ENCODE results near the gene MRPS14.
"Not testable (repeated sequence)": the region's sequence is repeated elsewhere in the genome, so short reads cannot be mapped to it uniquely, and the experiment has no call there.

The MRPS14 gene

DNA sequence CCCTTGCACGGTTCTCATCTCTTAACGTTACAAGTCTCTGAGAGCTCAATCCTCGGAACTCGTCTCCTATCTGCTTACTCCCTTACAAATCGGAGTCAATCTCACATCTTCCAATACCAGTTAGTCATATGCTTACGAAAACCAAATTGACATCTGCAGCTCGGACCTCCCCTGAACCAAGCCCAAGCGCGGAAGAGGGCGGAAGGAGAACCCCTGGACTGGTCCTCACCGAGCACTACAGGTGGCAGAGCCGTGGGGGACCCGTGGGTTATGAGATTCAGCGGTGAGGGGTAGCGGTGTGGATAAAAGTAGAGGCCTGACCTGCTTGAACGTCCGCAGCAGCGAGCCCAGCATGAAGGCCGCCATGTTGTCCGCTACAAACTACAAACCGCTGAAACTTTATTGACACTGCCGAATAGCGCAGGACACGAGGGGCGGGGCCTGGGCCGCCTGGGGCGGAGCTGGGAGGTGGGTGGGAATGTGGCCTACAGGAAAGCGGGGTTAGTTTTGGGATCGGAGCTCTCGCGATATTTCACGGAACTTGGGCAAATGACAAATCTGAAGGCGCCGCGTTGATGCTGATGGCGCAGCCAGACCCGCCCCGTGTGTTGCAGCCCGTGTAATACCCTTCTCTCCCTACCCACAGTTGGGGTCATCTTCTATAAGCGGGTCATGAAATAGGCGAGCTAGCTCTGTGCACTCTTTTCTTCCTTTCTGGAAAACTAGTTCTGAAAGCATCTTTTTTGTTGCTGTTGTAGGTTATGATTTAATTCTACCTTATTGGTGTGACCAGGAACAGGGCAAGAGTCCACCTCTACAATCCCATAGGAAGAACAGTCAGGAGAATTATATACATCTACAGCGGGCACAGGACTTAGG is at the start of gene MRPS14:
MRPS14 (minus strand) TSS at position 383 of the 879 bp plus-strand sequence; CDS start at position 366, 17 bp downstream.
- DNase-seq: peak; percentile 99

DNA sequence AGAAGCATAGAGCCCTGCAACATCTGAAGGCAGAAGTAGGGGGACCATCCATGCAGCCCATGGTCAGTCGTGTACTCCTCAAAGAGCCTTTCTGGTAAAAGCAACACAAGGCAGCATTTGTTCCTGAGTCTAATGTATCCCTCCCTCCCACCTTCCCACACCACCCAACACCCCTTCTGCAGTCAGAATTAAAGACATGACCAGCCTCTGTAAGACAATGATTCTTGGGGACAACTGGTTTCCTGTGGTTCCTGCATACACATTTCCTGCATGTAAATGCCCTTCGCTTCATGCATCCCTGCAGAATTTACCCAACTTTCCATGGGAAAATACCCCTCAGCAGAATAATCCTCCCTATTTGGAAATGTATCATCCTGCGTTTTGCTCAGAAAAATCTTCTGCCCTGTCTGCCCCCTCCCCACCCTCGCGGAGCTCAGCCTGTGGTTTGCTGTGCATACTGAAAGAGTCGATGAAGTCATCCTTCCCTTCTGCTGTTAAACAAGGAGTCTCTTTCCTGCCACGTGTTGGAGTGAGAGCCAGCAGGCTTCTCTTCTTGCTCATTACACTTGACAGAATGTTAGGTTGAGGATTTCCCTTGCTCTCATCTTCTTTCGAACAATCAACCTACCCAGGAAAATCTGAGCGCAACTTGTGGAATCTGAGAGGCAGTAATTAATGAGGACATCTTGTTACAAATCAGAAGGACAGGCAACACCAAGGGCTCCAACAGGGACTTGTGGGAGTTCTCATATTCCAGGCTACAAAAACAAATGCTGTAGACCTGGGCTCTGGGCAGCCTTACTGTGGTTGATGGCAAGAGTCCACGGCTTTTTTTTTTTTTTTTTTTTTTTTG is 49.1 kb upstream of the MRPS14 start:
- no peak for DNase-seq

DNA sequence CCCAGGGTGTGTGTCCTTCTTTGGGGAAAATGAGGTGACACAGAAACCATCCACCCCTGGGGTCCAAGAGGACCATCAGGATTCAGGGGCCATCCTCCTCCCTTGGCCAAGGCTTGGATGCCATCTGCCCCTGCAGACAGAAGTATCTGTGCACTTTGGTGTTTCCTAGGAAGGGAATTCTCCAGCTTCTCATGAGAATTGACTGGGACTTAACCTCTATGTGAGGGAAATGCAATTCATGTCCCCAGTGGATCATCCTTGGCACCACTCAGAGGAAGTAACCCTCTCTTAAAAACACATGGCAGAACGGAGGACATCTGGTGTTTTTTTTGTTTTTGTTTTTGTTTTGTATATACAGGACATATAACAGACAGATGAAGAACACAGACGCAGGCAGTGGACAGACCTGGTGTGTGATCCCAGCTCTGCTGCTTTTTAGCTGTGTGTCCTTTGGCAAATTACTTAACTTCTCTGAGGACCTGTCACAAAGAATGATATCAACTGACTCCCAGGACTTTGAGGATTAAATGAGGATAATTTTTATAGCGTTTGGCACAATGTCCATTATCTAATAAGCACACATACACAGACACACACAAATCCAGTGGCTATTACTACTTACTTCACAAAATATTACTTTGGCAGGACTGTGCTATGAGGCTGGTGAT is 48.2 kb upstream of the MRPS14 start:
- no peak for DNase-seq

DNA sequence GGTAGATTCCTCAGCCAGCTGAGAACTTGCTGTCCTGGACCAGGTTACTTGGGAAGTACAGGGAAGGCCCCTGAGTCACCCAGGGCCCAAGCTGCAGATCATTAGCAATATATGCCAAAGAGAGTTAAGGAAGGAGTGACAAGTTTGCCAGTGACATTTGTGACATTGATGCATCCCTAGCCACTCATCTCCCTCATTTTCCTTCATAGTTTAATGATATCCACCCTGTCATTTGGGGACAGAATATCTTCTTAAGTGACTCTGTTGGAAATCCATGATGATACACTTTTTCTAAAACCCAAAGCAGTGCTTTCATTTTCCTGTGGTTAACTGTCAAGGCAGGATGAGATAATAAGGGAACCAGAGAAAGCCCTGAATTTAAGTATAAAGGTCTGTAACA is 47.6 kb upstream of the MRPS14 start:
- no peak for DNase-seq

DNA sequence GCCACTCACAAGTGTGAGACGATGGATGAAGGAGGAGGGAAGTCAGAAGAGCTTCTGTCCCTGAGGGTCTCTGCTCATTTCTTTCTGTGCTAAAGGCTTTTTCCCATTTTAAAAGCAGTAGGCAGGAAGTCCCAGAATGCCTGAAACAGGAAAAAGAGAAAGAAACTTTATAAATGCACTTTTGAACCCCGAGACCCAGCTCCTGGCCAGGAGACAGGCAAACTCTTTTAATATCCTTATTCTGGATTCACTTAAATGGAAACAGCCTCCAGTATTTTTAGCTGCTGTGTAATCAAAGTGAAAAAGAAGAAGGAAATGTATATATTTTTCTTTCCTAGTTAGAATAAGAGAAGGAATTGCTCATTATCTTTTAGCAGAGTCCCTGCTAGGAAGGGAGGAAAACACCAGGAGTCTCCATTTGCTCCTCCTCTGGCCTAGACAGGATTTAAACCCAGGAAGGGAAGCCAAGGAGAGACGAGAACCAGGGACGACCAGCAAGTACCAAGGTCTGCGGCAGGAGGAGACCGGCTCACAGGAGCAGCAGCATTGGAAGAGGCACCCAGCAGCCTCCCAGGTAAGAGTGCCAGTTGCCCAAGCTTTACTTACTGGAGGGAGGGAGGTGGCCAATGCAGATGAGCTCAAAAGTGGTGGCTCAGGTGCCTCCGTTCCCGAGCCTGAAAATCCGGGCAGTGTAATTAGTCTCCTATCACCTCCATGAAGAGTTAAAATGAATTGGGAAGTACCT is 44.3 kb upstream of the MRPS14 start, which contains the start of gene TNN:
TNN (plus strand) TSS at position 472 of the 745 bp plus-strand sequence. CDS start 9,586 bp downstream, outside the sequence.
- no peak for DNase-seq

DNA sequence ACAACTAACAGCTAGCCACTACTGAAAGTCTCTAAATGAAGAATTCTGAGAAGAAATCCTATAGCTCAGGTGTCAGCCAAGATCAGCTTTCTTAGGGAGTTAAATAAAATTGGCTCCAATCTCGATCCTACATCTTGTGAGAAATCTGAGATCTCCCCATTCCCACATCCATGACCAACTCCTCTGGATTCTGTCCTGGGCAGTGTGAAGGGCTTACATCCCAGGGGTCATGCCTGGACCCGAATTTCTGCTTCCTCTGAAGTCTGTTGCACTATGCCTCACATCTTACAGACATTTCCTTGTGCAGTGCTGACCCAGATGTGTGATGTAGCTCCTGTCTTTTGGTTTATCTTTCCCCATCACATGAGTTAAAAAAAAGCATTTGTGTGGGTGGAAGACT is 39.6 kb upstream of the MRPS14 start:
- DNase-seq: no peak

DNA sequence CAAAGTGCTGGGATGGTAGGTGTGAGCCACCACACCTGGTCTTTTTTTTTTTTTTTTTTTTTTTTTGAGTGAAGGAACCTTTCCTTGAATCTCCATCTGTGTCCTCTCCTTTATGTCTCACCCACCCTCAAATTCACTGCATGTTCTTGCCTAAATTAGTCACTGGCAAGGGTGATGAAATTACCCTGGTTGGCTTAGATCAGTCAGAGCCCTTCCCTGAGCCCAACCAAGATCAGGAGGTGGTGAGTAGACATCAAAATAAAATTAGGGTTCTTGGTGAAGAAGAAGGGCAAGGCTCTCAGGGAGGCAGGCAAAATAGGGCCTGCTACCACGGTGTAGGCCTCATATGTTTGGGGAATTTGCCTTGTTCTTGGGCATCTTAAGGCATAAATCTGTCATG is 39.1 kb upstream of the MRPS14 start:
- no peak for DNase-seq

DNA sequence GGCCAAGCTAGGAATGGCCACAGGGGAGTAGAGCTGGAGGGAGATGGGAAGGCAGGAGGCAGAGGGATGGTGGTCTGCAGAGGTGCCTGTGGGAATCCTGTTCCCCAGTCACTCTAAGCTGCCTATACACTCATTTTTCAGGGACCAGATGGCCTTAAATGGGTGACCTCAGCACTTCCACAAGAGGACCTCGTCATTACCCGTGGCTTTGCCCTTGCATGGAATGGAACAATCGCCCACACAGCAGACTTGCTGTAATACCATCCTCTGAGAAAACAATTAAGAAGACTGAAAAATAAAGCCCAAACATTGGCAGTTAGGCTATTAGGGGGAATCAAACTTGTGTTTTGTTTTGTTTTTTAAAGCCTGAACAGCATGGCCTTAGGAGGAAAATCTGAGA is 31.5 kb upstream of the MRPS14 start:
- no peak for DNase-seq

DNA sequence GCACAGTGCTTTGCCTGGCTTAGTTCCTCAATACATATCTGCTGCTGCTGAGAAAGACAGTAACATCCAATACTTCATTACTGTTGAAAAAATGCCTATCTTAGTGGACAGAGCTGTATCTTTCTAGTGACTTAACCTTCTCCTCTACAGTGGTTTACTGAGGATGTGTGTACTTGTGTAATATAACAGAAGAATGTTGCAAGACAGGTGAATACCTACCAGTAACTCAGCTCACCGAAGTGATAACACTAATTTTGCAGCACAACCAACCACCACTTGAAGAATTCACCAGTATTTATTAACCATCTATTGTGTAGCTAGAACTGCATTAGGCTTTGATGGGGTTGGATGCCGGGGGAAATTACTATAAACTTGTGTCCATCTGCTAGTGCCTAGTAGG is 27.8 kb upstream of the MRPS14 start:
- no peak for DNase-seq

DNA sequence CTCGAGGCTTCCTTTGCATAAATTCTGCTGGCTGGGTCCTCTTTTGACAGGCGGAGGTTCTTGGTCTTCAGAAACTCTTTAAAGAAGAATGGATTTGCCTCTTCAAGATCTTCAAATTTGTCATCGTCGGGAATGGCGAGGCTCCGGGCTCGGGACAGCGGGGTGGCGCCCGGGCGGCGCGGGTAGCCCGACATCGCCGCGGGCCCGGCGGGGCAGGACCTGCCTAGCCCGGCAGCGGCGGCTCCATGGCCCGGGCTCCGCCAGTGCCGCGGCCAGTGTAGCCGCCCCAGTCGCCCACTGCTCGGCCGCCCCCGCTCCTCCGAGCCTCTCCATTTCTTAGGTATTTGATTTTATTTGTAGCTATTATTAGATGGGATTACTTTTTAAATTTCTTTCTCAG is 22.3 kb upstream of the MRPS14 start:
- no peak for DNase-seq

DNA sequence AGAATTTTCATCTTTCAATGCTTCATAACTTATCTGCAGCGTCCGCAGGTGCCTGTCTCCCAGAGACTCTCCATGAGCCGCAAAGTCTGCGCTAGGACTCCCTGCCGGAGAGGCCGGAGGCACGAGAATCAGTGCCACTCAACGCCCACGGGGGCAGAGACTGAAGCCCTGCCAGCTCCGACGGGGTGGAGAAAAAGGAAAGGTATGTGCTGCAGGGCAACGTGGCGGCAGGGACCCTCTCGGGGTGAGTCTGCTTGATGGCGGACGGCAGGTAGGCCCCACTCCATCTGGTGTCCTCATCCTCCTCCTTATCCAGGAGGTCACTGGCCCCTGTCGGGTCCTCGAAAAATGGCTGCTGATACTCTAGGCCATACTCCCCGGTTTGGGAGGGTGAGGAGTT is 21.9 kb upstream of the MRPS14 start:
- DNase-seq: no peak

DNA sequence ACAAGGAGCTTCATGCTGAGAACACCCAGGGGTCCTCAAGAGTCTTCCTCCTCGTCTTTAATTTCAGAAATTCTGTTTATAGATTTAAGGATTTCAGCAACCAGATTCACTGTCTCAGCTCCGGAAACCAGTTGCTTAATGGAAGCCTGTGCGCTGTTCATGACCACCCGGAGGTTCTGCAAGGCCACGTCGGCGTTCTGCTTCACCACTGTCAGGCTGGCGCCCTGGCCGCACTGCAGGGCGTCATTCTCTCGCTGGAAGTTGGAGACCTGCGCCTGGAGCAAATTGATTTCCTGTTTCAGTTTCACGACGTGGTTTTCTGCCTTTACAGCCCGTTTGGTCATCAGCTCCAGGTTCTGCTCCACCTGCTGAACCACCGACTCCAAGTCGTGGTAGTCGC is 21.4 kb upstream of the MRPS14 start:
- DNase-seq: not testable (repeated sequence)

DNA sequence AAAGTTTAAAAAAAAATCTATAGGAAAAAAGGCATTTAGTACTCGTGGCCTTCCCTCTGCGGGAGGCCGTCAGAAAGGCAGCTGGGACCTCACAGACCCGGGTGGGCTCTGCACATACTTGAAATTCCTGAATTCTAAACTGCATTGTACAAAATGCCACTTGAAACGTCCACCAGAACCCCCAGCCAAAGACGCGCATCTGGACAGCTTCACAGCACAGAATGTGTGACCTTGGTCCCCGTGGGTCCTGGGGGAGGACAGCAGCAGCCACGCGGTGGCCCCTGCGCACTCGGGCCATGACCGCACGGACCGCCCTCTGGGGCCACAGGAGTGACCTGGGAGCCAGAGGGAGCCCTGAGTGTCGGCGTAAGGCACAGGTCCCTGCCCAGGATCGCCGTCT is 20.6 kb upstream of the MRPS14 start:
- no peak for DNase-seq

DNA sequence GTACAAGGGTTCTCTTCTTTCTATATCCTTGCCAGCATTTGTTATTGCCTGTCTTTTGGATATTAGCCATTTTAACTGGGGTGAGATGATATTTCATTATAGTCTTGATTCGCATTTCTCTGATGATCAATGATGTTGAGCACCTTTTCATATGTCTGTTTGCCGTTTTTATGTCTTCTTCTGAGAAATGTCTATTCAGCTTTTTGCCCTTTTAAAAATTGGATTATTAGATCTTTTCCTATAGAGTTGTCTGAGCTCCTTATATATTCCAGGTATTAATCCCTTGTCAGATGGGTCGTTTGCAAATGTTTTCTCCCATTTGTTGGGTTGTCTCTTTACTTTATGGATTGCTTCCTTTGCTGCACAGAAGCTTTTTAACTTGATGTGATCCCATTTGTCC is 19.4 kb upstream of the MRPS14 start:
- no peak for DNase-seq

DNA sequence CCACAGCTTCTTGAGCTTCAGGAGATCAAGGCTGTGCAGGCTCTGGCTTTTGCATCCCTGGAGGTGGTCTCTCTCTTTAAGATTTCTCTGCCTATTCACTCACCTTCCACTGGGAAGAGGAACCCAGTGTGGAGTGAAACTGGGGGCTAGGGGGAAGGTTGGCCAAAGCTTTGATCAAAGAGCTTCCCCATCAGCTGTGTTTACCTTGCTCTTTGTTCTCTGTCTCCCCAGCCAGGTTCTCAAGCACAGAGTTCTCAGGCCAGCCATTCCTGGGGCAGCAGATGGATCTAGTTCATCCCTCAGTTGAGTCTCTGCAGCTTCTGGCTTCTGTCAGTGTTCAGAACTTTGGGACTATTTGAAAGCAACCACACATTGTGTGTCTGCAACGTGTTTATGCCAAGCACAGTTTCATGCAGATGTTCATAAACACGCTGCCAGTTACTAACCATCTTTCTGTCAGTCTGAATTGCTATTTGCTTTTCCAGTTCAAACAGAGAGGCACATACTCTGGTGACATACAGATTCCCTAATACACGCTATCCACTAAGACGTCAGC is 17.2 kb upstream of the MRPS14 start:
- DNase-seq: no peak

DNA sequence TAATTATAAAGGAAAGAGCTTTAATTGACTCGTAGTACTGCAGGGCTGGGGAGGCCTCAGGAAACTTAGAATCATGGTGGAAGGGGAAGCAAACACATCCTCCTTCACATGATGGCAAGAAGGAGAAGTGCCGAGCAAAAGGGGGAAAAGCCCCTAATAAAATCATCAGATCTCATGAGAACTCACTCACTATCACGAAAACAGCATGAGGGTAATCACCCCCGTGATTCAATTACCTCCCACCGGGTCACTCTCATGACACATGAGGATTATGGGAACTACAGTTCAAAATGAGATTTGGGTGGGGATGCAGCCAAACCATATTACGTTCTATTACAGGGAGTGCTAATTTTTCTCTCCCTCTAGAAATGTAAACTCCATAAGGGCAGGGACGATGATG is 14.2 kb upstream of the MRPS14 start:
- no peak for DNase-seq

DNA sequence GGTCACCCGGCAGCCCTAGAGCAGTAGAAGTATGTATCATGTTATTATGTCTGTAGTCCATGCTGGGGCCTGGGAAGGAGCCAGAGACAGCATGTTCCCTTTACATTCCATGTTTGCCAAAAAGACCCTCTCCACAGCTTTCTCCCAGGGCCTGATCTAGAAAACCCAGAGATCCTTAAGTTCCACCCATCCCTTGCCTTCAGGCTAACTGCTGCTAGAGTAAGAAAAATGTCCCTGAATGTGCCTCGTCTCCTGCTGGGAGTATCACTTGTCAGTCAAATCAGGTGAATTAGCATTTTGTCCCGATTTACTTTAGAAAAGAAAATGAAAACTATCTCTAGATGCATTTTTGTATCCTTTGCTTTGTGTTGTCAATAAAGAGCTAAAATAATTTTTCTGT is 13.3 kb upstream of the MRPS14 start:
- no peak for DNase-seq

DNA sequence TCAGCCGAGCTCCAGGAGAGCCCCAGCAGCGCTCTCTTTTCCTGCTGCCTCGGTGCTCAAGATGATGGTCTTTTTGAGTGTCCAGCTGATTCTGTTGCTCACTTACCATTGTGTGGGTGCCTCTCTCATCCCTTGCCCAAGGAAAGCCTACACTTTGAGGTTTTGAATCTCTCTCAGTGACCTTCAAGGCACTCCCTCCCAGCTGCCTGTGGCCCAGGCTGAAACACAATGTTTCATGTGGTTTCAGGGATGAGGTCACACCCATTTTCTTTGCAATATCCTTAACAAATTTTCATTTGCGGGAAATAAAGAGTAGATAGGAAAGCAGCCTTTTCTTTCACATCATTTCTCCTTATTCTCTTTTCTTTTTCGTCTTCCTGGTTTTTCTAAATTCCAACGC is 12.6 kb upstream of the MRPS14 start:
- DNase-seq: no peak

DNA sequence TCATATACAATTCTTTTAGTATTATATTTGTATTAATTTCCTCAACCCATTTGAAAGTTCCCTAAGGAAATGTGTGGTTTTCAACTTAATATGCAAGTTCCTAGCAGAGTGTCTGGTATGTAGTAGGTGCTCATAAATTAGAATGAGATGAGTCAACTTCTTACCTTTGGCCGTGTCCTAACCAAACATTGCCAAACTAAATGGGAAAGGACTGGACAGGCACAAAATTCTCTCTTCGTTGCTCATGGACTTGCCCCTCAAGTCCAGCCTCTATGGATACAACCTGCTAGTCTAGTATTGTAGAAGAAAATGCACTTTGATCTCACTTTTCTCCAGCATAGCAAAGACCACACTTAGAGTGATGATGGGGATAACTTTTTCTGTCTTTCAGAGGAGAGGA is 11.6 kb upstream of the MRPS14 start:
- DNase-seq: no peak

DNA sequence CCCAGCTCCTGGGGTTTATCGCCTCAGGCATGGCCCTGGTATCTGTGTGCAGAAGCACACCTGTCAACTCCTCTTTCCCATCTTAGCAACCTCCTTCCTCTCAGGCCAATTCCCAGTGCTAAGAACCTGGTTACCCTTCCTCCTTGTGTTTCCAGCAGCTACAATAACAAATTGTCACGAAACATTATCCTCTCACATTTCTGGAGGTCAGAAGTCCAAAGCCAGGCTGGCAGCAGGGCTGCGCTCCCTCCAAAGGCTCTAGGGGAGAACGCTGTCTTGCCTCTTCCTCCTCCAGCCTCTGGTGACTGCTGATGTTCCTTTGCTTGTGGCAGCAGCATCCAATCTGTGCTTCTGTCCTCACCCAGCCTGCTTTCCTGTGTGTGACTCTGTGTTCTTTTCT is 10.7 kb upstream of the MRPS14 start:
- no peak for DNase-seq

DNA sequence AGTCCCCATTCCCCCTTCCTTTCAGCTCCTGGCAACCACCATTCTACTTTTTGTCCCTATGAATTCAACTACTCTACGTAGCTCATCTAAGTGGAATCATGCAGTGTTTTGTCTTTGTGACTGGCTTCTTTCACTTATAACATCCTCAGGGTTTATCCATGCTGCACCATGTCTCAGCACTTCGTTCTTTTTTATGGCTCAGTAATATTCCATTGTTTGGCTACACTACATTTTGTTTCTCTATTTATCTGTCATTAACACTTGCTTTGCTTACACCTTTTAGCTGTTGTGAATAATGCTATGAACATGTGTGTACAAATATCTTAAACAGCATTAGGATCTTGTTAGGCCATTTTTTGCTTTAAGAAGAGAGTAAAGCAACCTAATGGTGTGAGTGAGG is 1.5 kb upstream of the MRPS14 start:
- DNase-seq: no peak

DNA sequence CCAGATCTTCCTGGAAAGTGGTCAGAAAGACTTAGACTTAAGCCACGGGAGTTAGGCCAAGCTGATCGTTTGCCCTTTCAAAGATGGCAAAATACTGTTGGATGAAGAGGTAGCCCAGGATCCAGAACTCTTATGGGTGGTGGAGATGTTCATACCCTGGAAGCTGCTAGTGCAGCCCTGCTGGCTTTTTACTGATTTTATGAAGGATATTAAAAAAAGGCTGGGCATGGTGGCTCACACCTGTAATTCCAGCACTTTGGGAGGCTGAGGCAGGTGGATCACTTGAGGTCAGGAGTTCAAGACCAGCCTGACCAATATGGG is 657 bp upstream of the MRPS14 start:
- DNase-seq: not testable (repeated sequence)

DNA sequence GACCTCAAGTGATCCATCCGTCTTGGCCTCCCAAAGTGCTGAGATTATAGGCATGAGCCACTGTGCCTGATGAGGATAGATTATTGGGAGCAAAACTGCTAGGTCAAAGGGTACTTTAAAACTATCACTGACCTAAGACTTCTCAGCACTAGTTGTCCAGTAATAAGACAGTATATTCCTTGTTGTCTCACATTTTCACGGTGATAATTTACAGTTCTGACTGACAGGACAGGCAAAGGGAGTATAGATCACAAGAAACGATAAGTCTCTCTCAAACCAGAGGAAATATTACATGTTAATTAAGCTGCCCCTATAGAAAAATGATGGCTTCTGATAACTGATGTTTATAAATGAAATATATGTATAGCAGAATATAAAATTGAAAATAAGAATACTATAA is 3.7 kb downstream of the MRPS14 start:
- DNase-seq: no peak
